HL-60 (cell line): ENCODE data around the gene DMD.

Source experiments
- DNase-seq, 2 experiments: peaks; one replicate each; pipeline ENCODE4 v3.0.0-alpha.2; 2010 to 2020; ENCODE audit warnings: low read depth in 1 of 2, low spot score in 1 of 2
- H3K27ac ChIP-seq: fragments of 250-450 bp; sonication (Bioruptor Pico); replicated peaks from 2 replicates; pipeline ENCODE4 v1.5.1; 2020; ENCODE audit warnings: mild to moderate bottlenecking, moderate library complexity
- H3K27me3 ChIP-seq: fragments of 250-450 bp; sonication (Bioruptor Pico); 2 replicates; pipeline ENCODE4 v1.5.1; 2021; ENCODE audit warnings: mild to moderate bottlenecking, moderate library complexity; ENCODE audit not compliant: insufficient read depth, poor library complexity, severe bottlenecking
- H3K4me3 ChIP-seq: replicated peaks from 2 replicates; pipeline ENCODE4 v1.5.1; 2011; ENCODE audit warnings: mild to moderate bottlenecking, control low read depth, low read length; ENCODE audit not compliant: insufficient read depth
- GABPA ChIP-seq: IDR thresholded peaks from 2 replicates; pipeline ENCODE4 v1.6.1; 2012; ENCODE audit warnings: low read depth
- POLR2AphosphoS5 ChIP-seq: IDR thresholded peaks from 2 replicates; pipeline ENCODE4 v1.6.1; 2012; ENCODE audit warnings: low read depth
- SPI1 ChIP-seq: IDR thresholded peaks from 2 replicates; pipeline ENCODE4 v1.6.1; 2012; ENCODE audit warnings: low read depth, mild to moderate bottlenecking, borderline replicate concordance
- TF ChIP-seq, protein P1 (sequence below): IDR thresholded peaks from one replicate; pipeline ENCODE4 v1.5.1; 2011; ENCODE audit warnings: low read length, control low read depth, inconsistent platforms; ENCODE audit not compliant: insufficient read depth
- TF ChIP-seq, protein P2 (sequence below): IDR thresholded peaks from 2 replicates; pipeline ENCODE4 v1.6.1; 2012; ENCODE audit warnings: low read depth; ENCODE audit not compliant: insufficient replicate concordance

The DMD gene

DNA sequence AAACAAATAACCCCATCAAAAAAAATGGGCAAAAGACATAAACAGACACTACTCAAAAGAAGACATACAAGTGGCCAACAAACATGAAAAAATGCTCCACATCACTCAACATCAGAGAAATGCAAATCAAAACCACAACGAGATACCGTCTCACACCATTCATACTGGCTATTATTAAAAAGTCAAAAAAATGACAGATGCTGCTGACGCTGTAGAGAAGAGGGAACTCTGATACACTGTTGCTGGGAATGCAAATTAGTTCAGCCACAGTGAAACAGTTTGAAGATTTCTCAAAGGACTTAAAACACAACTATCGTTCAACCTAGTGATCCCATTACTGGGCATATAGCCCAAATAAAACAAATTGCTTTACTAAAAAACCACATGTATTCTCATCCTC is 1468.3 kb downstream of the DMD start:
- Histone ChIP-seq H3K27me3 (no peaks in the 10 kb centered on the region), H3K4me3 (no peak overlapping the region), H3K27ac (no peak overlapping the region)
- TF ChIP-seq, protein P1, sequence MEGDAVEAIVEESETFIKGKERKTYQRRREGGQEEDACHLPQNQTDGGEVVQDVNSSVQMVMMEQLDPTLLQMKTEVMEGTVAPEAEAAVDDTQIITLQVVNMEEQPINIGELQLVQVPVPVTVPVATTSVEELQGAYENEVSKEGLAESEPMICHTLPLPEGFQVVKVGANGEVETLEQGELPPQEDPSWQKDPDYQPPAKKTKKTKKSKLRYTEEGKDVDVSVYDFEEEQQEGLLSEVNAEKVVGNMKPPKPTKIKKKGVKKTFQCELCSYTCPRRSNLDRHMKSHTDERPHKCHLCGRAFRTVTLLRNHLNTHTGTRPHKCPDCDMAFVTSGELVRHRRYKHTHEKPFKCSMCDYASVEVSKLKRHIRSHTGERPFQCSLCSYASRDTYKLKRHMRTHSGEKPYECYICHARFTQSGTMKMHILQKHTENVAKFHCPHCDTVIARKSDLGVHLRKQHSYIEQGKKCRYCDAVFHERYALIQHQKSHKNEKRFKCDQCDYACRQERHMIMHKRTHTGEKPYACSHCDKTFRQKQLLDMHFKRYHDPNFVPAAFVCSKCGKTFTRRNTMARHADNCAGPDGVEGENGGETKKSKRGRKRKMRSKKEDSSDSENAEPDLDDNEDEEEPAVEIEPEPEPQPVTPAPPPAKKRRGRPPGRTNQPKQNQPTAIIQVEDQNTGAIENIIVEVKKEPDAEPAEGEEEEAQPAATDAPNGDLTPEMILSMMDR, result no peak
- TF ChIP-seq, protein P2, sequence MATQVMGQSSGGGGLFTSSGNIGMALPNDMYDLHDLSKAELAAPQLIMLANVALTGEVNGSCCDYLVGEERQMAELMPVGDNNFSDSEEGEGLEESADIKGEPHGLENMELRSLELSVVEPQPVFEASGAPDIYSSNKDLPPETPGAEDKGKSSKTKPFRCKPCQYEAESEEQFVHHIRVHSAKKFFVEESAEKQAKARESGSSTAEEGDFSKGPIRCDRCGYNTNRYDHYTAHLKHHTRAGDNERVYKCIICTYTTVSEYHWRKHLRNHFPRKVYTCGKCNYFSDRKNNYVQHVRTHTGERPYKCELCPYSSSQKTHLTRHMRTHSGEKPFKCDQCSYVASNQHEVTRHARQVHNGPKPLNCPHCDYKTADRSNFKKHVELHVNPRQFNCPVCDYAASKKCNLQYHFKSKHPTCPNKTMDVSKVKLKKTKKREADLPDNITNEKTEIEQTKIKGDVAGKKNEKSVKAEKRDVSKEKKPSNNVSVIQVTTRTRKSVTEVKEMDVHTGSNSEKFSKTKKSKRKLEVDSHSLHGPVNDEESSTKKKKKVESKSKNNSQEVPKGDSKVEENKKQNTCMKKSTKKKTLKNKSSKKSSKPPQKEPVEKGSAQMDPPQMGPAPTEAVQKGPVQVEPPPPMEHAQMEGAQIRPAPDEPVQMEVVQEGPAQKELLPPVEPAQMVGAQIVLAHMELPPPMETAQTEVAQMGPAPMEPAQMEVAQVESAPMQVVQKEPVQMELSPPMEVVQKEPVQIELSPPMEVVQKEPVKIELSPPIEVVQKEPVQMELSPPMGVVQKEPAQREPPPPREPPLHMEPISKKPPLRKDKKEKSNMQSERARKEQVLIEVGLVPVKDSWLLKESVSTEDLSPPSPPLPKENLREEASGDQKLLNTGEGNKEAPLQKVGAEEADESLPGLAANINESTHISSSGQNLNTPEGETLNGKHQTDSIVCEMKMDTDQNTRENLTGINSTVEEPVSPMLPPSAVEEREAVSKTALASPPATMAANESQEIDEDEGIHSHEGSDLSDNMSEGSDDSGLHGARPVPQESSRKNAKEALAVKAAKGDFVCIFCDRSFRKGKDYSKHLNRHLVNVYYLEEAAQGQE, result no peak
- TF ChIP-seq SPI1, result no peak
- TF ChIP-seq GABPA, result no peak
- no peak for TF ChIP-seq POLR2AphosphoS5
- DNase-seq, result no peak

DNA sequence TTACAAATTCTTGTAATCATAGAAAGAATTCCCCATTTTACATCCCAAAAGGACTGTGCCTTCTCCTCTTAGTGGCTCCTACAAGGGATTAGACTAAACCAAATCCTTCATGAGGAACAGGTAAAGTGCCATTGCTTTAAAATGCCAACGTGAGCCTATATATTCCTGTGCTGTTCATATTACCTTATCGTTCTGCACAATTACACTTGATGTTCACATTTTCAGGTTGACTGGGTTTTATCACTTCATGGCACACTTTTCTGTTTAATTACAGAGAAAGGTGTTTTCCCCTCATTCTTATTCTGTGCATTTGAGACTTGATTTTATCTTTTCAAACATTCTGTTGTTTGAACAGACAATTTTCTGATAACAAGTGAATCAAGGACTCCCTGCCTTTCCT is 1493.9 kb downstream of the DMD start:
- H3K27ac ChIP-seq, result no peak overlapping the region
- no peaks in the 10 kb centered on the region for H3K27me3 ChIP-seq
- DNase-seq, result no peak
- H3K4me3 ChIP-seq, result no peak overlapping the region
- TF ChIP-seq GABPA, result no peak
- no peak for TF ChIP-seq SPI1
- no peak for TF ChIP-seq POLR2AphosphoS5
- TF ChIP-seq, protein P2, result no peak
- TF ChIP-seq, protein P1, result no peak

DNA sequence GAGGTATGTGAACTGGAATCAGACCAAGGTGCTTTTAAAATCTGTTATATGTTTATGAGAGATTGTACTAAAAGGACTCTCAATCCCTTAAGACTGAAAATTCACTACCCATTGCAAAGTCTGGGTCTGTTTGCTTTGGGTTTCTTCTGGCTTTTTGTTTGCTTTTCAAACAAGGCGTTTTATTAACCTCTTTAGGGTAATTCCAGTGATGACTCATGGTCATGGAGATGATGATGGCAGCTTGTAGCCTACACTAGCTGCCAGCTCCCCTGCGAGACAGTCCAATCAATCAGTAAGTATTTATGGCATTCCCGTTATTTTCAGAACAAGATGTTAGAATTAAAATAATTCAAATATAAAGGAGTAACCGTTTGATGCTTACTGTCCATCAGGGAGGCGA is 1495.7 kb downstream of the DMD start:
- Histone ChIP-seq H3K4me3 (no peak overlapping the region), H3K27me3 (no peaks in the 10 kb centered on the region), H3K27ac (no peak overlapping the region)
- no peak for DNase-seq
- TF ChIP-seq GABPA (no peak), POLR2AphosphoS5 (no peak), SPI1 (no peak)
- TF ChIP-seq, protein P1, result no peak
- TF ChIP-seq, protein P2, result no peak
